Loucy (cell line): Measurements from ENCODE around the gene ARHGAP15.

Experiments used
- H2AFZ ChIP-seq: fragments of 200-600 bp; sonication (generic); 2 replicates; pipeline ENCODE4 v1.6.0; 2016; ENCODE audit warnings: antibody characterized with exemption, mild to moderate bottlenecking, low read length, moderate library complexity
- H3F3A ChIP-seq: fragments of 200-600 bp; 2 replicates; pipeline ENCODE4 v1.6.0; 2016; ENCODE audit warnings: antibody characterized with exemption, low read depth, mild to moderate bottlenecking
- H3K27me3 ChIP-seq: fragments of 200-600 bp; sonication (generic); 2 replicates; pipeline ENCODE4 v1.6.1; 2014; ENCODE audit warnings: low read length, mild to moderate bottlenecking; ENCODE audit not compliant: insufficient read depth, poor library complexity, severe bottlenecking
- H3K36me3 ChIP-seq: fragments of 200-600 bp; sonication (generic); 2 replicates; pipeline ENCODE4 v1.6.1; 2016; ENCODE audit warnings: low read length; ENCODE audit not compliant: insufficient read depth
- H3K4me1 ChIP-seq: fragments of 200-600 bp; sonication (generic); 2 replicates; pipeline ENCODE4 v1.5.1; 2014; ENCODE audit warnings: low read length, mild to moderate bottlenecking; ENCODE audit not compliant: insufficient read depth, poor library complexity, severe bottlenecking
- H3K4me2 ChIP-seq: fragments of 200-600 bp; sonication (generic); 2 replicates; pipeline ENCODE4 v1.6.0; 2014; ENCODE audit warnings: antibody characterized with exemption, low read length, low read depth, mild to moderate bottlenecking; ENCODE audit not compliant: poor library complexity, severe bottlenecking
- H3K4me3 ChIP-seq: fragments of 200-600 bp; sonication (generic); 2 replicates; pipeline ENCODE4 v1.5.1; 2014; ENCODE audit warnings: low read length, mild to moderate bottlenecking, mixed read lengths; ENCODE audit not compliant: poor library complexity, severe bottlenecking
- H3K79me2 ChIP-seq: fragments of 200-600 bp; sonication (generic); 2 replicates; pipeline ENCODE4 v1.6.1; 2014; ENCODE audit warnings: low read length; ENCODE audit not compliant: insufficient read depth
- H3K9ac ChIP-seq: fragments of 200-600 bp; sonication (generic); 2 replicates; pipeline ENCODE4 v1.6.0; 2014; ENCODE audit warnings: mild to moderate bottlenecking, low read depth, low read length, moderate library complexity; ENCODE audit not compliant: poor library complexity, severe bottlenecking
- H3K9me2 ChIP-seq: fragments of 200-600 bp; sonication (generic); replicated peaks from 2 replicates; pipeline ENCODE4 v1.6.1; 2016; ENCODE audit warnings: low read depth, low read length, mixed read lengths
- H3K9me3 ChIP-seq: fragments of 200-600 bp; sonication (generic); 2 replicates; pipeline ENCODE4 v1.6.1; 2014; ENCODE audit warnings: mild to moderate bottlenecking, antibody characterized with exemption, low read length, low read depth; ENCODE audit not compliant: insufficient read depth
- H4K20me1 ChIP-seq: fragments of 200-600 bp; sonication (generic); 2 replicates; pipeline ENCODE4 v1.6.0; 2014; ENCODE audit warnings: antibody characterized with exemption, low read length, mild to moderate bottlenecking; ENCODE audit not compliant: insufficient read depth, poor library complexity, severe bottlenecking
- EZH2phosphoT487 ChIP-seq: fragments of 200-600 bp; IDR thresholded peaks from 2 replicates; pipeline ENCODE4 v1.6.1; 2018; ENCODE audit warnings: antibody characterized with exemption, mild to moderate bottlenecking, moderate library complexity, borderline replicate concordance
- TF ChIP-seq, protein P1 (sequence below): fragments of 200-600 bp; sonication (generic); conservative IDR thresholded peaks from 2 replicates; pipeline ENCODE4 v1.5.1; 2014; ENCODE audit warnings: mild to moderate bottlenecking, antibody characterized with exemption, low read length

ARHGAP15 gene

DNA sequence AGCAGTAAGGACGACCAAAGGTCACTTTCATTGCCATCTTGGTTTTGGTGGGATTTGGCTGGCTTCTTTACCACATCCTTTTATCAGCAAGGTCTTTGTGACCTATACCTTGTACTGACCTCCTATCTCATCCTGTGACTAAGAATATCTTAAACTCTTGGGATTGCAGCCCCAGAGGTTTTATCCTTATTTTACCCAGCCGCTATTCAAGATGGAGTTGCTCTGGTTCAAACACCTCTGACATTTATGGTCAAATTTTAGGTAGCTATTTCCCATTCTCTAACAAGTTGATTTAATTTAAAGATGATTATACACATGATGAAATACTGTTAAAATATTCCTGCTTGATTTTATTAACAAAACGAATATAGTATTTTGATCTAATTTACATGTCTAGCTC lies 326.1 kb downstream of the ARHGAP15 start:
- no peak overlapping the region for H3K4me3 ChIP-seq
- no peak overlapping the region for H3K9ac ChIP-seq
- no peak overlapping the region for H3K4me2 ChIP-seq
- TF ChIP-seq, protein P1, sequence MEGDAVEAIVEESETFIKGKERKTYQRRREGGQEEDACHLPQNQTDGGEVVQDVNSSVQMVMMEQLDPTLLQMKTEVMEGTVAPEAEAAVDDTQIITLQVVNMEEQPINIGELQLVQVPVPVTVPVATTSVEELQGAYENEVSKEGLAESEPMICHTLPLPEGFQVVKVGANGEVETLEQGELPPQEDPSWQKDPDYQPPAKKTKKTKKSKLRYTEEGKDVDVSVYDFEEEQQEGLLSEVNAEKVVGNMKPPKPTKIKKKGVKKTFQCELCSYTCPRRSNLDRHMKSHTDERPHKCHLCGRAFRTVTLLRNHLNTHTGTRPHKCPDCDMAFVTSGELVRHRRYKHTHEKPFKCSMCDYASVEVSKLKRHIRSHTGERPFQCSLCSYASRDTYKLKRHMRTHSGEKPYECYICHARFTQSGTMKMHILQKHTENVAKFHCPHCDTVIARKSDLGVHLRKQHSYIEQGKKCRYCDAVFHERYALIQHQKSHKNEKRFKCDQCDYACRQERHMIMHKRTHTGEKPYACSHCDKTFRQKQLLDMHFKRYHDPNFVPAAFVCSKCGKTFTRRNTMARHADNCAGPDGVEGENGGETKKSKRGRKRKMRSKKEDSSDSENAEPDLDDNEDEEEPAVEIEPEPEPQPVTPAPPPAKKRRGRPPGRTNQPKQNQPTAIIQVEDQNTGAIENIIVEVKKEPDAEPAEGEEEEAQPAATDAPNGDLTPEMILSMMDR = no peak
- no peak for TF ChIP-seq EZH2phosphoT487
- H3K9me3 ChIP-seq = no peaks in the 10 kb centered on the region
- H3K79me2 ChIP-seq = no peaks in the 10 kb centered on the region
- peaks cover 30% of the 10 kb centered on the region for H3K4me1 ChIP-seq
- H3K27me3 ChIP-seq = no peaks in the 10 kb centered on the region
- H3F3A ChIP-seq = no peaks in the 10 kb centered on the region
- peaks cover 14% of the 10 kb centered on the region for H4K20me1 ChIP-seq
- peaks cover 9% of the 10 kb centered on the region for H3K36me3 ChIP-seq
- H2AFZ ChIP-seq = no peak overlapping the region
- H3K9me2 ChIP-seq = no peaks in the 10 kb centered on the region

DNA sequence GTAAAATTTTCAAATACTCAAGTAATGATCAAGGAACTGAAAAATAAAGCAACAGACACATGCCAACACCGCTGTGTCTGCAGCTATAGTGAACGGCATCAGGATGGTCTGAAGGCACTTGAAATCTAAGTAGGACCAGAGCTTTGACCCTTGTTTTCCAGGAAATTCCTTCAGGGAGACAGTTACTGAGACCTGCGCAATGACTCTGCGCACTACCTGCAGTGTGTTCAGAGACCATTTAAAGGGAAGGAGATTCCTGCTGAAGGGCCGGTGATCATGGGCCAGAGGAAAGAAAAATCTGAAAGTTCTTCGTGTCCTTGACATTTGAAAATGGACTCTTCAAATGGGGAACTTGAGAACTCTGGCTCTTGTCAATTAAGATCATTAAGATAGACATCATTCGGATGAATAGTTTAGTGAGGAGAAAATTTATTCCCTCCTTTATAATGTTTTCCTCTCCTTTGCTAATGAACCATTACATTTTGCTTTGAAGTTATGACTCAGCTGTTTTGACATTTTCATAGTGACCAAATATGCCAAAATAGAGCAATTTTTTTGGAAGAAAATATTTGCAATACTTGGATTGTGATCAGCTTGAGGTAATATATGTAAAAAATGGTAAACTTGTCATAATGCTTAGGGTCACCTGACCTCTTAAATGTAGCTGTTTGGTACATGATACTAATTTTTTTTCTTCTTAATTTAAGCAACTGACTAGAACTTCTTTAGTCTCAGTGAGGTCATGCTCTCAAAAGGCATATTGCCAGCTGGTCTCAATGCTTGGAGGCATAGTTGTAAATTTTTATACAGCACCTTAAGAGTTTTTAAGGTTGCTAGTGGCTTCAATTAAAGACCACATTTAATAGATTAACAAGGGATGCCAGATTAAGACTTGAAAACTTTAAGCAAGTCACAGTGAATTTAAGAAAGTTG lies 329.3 kb downstream of the ARHGAP15 start:
- Histone ChIP-seq H2AFZ (no peak overlapping the region), H3K4me1 (peaks cover 12% of the 10 kb centered on the region), H3F3A (no peaks in the 10 kb centered on the region), H3K36me3 (peaks cover 19% of the 10 kb centered on the region; the same call in 1 of the 2 replicates), H3K9me2 (no peaks in the 10 kb centered on the region), H3K9ac (no peak overlapping the region), H3K4me2 (no peak overlapping the region), H3K27me3 (no peaks in the 10 kb centered on the region), H3K4me3 (no peak overlapping the region), H4K20me1 (peaks cover 6% of the 10 kb centered on the region), H3K9me3 (no peaks in the 10 kb centered on the region), H3K79me2 (no peaks in the 10 kb centered on the region)
- TF ChIP-seq, protein P1 = no peak
- no peak for TF ChIP-seq EZH2phosphoT487

DNA sequence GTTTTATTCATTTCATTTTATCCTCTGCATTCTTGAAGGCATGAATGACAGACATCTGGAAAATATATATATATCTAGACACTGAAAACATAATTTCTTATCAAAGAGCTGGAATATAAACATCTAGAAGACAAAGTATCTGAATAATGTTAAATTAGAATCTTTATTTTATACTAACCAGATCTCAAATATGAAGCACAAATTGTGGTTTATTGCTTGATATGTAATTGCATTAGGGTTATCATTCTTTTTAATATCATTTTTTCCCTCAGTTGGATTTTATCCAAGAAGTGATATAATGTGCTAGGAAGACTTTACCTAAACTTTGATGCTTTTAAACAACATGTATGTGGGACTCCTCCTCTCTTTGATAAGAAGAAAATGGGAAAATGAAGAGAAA lies 331.2 kb downstream of the ARHGAP15 start:
- Histone ChIP-seq H3K36me3 (peaks cover 10% of the 10 kb centered on the region; the same call in 1 of the 2 replicates), H3K4me1 (peaks cover 12% of the 10 kb centered on the region), H4K20me1 (no peaks in the 10 kb centered on the region), H3K9me2 (no peaks in the 10 kb centered on the region), H3K9me3 (no peaks in the 10 kb centered on the region), H3K9ac (no peak overlapping the region), H3K4me2 (no peak overlapping the region), H3K79me2 (no peaks in the 10 kb centered on the region), H2AFZ (no peak overlapping the region), H3F3A (no peaks in the 10 kb centered on the region), H3K4me3 (no peak overlapping the region), H3K27me3 (no peaks in the 10 kb centered on the region)
- no peak for TF ChIP-seq EZH2phosphoT487
- TF ChIP-seq, protein P1 = no peak
